GM12873 (cell line): ENCODE data around the gene MMP24.

Experiments used
- TF ChIP-seq, protein P1 (sequence below): IDR thresholded peaks from 2 replicates; pipeline ENCODE4 v1.5.1; 2012; ENCODE audit warnings: low read depth, mild to moderate bottlenecking, moderate library complexity, low read length, control low read depth; ENCODE audit not compliant: insufficient read depth; ENCODE audit errors: missing control alignments

Gene MMP24

DNA sequence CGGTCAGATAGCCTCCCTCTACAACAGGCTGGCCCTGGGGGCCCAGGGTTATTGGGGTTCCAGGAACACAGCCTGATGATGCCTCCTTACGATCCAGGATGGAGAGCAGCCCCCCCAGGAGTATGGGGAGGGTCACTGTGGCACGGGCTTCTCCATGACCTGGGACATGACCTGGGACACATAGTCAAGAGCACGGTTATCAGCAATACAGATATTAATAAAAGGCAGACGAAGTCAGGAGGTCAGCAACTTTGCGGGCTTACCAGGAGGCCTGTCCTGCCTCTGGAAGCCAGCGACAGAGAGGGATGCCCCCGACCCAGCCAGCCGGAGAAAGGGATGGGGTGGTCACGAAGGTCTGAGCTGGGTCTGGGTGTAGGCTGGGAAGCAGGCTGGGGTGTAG is 50.6 kb downstream of the MMP24 start:
- TF ChIP-seq, protein P1, sequence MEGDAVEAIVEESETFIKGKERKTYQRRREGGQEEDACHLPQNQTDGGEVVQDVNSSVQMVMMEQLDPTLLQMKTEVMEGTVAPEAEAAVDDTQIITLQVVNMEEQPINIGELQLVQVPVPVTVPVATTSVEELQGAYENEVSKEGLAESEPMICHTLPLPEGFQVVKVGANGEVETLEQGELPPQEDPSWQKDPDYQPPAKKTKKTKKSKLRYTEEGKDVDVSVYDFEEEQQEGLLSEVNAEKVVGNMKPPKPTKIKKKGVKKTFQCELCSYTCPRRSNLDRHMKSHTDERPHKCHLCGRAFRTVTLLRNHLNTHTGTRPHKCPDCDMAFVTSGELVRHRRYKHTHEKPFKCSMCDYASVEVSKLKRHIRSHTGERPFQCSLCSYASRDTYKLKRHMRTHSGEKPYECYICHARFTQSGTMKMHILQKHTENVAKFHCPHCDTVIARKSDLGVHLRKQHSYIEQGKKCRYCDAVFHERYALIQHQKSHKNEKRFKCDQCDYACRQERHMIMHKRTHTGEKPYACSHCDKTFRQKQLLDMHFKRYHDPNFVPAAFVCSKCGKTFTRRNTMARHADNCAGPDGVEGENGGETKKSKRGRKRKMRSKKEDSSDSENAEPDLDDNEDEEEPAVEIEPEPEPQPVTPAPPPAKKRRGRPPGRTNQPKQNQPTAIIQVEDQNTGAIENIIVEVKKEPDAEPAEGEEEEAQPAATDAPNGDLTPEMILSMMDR, result no peak

DNA sequence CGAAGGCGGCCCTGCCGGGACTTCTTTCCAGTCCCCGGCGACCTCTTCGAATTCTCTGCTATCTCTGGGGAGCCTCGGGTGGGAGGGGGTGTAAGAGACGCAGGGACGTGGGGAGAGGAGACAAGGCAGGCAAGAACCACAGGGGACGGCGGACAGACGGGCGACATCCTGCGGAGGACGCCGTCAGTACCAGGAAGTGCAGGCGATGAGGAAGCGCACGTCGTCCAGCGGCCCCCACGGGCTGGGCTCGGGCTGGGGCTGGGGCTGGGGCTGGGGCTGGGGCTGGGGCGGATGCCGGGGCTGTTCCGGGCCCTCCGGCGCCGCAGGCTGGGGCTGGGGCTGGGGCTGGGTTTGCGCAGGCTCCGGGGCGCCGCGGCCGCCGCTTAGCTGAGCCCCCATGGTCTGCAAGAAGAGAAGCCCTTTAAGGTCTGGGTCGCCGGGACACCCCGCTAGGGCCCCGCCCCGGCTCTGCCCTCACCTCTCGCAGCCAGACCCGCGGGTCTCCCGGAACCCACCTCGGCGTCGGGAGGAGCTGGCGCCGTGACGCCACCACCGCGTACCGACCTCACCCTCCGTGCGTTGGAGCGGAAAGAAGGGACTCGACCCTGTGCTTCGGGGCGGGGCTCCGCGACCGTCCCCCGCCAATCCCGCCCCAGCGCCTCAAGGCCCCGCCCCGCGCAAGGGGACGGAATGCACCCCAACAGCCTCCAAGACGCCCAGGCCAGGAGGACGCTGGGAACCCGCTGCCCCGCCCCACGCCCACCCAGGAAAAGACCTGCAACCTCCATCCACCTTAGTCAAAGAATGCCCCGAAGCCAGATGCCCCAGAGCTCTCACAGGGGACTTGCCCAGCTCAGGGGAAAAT is 51.3 kb downstream of the MMP24 start, which contains the start of gene MMP24OS:
Gene MMP24OS (minus strand): TSS at position 592 of the 865 bp plus-strand sequence. CDS start 193 bp downstream, at position 399.
- TF ChIP-seq, protein P1, result peak; percentile 37

DNA sequence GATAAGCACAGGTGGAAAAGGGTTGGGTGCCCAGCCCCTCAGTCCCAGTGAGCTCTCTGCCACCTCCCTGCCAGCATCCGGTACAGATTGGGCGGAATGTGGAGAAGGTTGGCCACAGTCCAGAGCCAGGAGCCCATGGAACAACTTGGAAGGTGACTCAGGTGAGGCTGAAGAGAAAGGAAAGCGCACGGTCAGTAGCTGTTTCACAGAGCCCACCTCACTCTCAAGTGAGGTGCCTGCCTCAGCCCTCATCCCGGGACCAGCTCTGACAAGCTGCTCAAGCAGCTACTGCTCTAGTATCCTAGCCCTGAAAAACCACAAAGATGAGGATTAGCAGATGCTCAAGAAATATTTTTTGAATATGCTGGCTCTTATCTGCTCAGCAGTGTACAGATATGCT is 52.5 kb downstream of the MMP24 start:
- TF ChIP-seq, protein P1, result no peak

DNA sequence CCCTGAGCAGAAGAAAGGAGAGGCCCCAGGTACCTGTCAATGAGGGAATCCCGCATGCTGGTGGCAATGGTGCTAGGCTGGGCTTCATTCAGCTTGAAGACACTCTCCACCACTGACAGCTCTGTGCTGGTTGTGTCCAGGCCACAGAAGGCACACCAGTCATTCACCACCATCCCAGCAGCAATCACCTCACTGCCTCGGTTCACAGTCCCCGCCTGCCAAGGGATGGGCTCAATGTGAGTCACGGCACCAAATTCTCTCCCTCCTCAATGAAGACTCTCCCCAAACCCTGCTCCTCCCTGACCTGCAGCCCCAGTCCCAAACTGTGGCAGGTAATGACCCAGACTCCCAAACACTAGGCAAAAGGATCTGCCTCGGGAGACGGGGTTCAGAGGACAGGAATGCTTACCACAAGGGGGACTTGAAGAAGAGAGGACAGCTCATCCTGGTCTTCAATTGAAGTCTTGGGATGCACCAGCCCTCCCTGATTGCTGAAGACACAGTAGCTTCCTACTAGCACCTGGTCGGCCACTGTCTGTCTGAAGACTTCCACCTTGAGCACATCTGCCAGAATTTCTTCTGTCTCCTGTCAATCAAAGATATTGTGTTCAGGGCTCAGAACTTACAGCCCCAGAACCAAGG is 53.2 kb downstream of the MMP24 start:
- TF ChIP-seq, protein P1, result no peak

DNA sequence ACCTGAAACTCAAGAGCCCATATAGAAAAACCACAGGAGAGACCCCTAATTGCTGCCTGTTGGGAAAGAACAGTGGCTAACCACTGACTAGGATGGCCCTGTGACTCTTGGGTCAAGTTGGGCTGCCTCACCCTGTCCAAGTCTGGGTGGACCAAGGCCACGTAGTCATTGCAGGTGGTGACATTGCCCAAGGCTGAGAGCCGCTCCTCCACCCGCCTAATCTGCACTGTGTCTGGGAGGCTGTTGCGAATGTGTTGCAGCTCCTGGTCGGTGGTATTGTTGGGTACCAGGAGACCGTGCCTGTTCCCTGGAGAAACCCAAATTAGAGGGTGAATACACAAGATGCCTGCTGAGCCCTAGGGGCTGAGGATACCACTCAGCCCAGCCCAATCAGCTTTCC is 54.0 kb downstream of the MMP24 start:
- TF ChIP-seq, protein P1, result no peak

DNA sequence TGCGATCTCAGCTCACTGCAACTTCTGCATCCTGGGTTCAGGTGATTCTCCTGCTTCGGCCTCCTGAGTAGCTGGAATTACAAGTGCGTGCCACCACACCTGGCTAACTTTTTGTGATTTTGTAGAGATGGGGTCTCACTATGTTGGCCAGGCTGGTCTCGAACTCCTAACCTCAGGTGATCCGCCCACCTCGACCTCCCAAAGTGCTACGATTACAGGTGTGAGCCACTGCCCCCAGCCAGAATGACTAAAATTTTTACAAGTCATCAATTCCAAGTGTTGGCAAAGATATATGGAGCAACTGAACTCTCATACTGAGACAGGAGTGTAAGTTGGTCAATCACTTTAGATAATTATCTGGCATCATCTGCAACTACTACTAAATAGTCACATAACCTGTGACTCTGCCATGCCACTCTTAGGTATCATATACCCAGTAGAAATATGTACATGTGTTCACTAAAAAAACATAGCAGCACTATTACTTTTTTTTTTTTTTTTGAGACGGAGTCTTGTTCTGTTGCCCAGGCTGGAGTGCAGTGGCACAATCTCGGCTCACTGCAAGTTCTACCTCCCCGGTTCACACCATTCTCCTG is 55.1 kb downstream of the MMP24 start:
- TF ChIP-seq, protein P1, result no peak
